ENCODE data around the gene ILDR2.

Gene ILDR2

GRCh38 chr1:166980818-166981217 is 5.5 kb upstream of the ILDR2 start:
- TF ChIP-seq POLR2A (IDR thresholded peaks at IDR 0.05; ENCODE audit: low read depth, low read length), result no peak
- no peak for FAIRE-seq
- no peak for DNase-seq (ENCODE audit: insufficient read length, low spot score)

- FAIRE-seq (no peak), DNase-seq (ENCODE audit: insufficient read length, low spot score) (no peak)
- no peak for TF ChIP-seq POLR2A (IDR thresholded peaks at IDR 0.05; ENCODE audit: low read depth, low read length)
These were observed 5.0 kb upstream of the ILDR2 start for GRCh38 chr1:166980383-166980782.

GRCh38 chr1:166978821-166979220 is 3.5 kb upstream of the ILDR2 start:
- TF ChIP-seq POLR2A (IDR thresholded peaks at IDR 0.05; ENCODE audit: low read depth, low read length), result no peak
- FAIRE-seq (no peak), DNase-seq (ENCODE audit: insufficient read length, low spot score) (no peak)

GRCh38 chr1:166977951-166978350 is 2.6 kb upstream of the ILDR2 start:
- FAIRE-seq (no peak), DNase-seq (ENCODE audit: insufficient read length, low spot score) (no peak)
- no peak for TF ChIP-seq POLR2A (IDR thresholded peaks at IDR 0.05; ENCODE audit: low read depth, low read length)

- DNase-seq (ENCODE audit: insufficient read length, low spot score) (no peak), FAIRE-seq (no peak)
- no peak for TF ChIP-seq POLR2A (IDR thresholded peaks at IDR 0.05; ENCODE audit: low read depth, low read length)
These were observed 544 bp downstream of the ILDR2 start for GRCh38 chr1:166974647-166975345.

GRCh38 chr1:166972826-166973225 is 2.5 kb downstream of the ILDR2 start:
- no peak for FAIRE-seq
- DNase-seq (ENCODE audit: insufficient read length, low spot score), result no peak
- no peak for TF ChIP-seq POLR2A (IDR thresholded peaks at IDR 0.05; ENCODE audit: low read depth, low read length)

- no peak for DNase-seq (ENCODE audit: insufficient read length, low spot score)
- no peak for FAIRE-seq
- TF ChIP-seq POLR2A (IDR thresholded peaks at IDR 0.05; ENCODE audit: low read depth, low read length), result no peak
These were observed 3.1 kb downstream of the ILDR2 start for GRCh38 chr1:166972193-166972592.

GRCh38 chr1:166971252-166971651 is 4.1 kb downstream of the ILDR2 start:
- DNase-seq (ENCODE audit: insufficient read length, low spot score), result no peak
- no peak for TF ChIP-seq POLR2A (IDR thresholded peaks at IDR 0.05; ENCODE audit: low read depth, low read length)
- FAIRE-seq, result no peak

GRCh38 chr1:166969074-166969677 is 6.2 kb downstream of the ILDR2 start:
- DNase-seq (ENCODE audit: insufficient read length, low spot score) (no peak), FAIRE-seq (no peak)
- no peak for TF ChIP-seq POLR2A (IDR thresholded peaks at IDR 0.05; ENCODE audit: low read depth, low read length)

GRCh38 chr1:166960858-166961474 is 14.4 kb downstream of the ILDR2 start:
- DNase-seq (ENCODE audit: insufficient read length, low spot score), result no peak
- FAIRE-seq, result no peak
- no peak for TF ChIP-seq POLR2A (IDR thresholded peaks at IDR 0.05; ENCODE audit: low read depth, low read length)

- DNase-seq (ENCODE audit: insufficient read length, low spot score) (no peak), FAIRE-seq (no peak)
- TF ChIP-seq POLR2A (IDR thresholded peaks at IDR 0.05; ENCODE audit: low read depth, low read length), result no peak
These were observed 18.5 kb downstream of the ILDR2 start for GRCh38 chr1:166956872-166957271.

- DNase-seq (ENCODE audit: insufficient read length, low spot score), result no peak
- FAIRE-seq, result no peak
- TF ChIP-seq POLR2A (IDR thresholded peaks at IDR 0.05; ENCODE audit: low read depth, low read length), result no peak
These were observed 19.1 kb downstream of the ILDR2 start for GRCh38 chr1:166956057-166956850.

GRCh38 chr1:166953491-166953890 is 21.8 kb downstream of the ILDR2 start:
- FAIRE-seq, result no peak

More at GRCh38 chr1:166953491-166953890, 21.8 kb downstream of the ILDR2 start:
- no peak for TF ChIP-seq POLR2A (IDR thresholded peaks at IDR 0.05; ENCODE audit: low read depth, low read length)
- no peak for DNase-seq (ENCODE audit: insufficient read length, low spot score)
